HCT116 (cell line): Measurements from ENCODE around the gene SLC4A7. TPM values are rescaled to one million over a fixed set of nuclear protein-coding genes. Genes with fewer than 3 reads are reported as not detected.

Experiments
- ATAC-seq: fragments of 200-7000 bp; cut with Tn5 transposase; 2 replicates; pipeline ENCODE4 v1.9.1; 2020; ENCODE audit warnings: mild to moderate bottlenecking, moderate library complexity
- BruUV-seq: library from RNA; stranded (reverse); fragments of 400-500 nt; replicated peaks from 2 replicates; lab custom pipeline; 2021; lab: Mats Ljungman, UMichigan
- CTCF ChIA-PET: fragments of 300-600 bp; sonication (Branson Sonifier 250); formaldehyde crosslinking; loops from one replicate; lab custom pipeline; 2021; ENCODE audit warnings: antibody characterized with exemption; lab: Charles Lee
- POLR2A ChIA-PET: fragments of 300-600, 350-600 bp; sonication (Branson Sonifier 250); formaldehyde crosslinking; loops from one replicate; lab custom pipeline; 2021; ENCODE audit warnings: antibody characterized with exemption; lab: Charles Lee
- RAD21 ChIA-PET, 2 experiments: fragments of 300-600 bp; sonication (Branson Sonifier 250); formaldehyde crosslinking; loops; one replicate each; lab custom pipeline; 2023; ENCODE audit warnings: low total read pairs in 2 of 2; ENCODE audit not compliant: uncharacterized antibody in 2 of 2, unreplicated experiment in 2 of 2, low non-redundant PET in 1 of 2; lab: Charles Lee
- DNase-seq: peaks from one replicate; pipeline ENCODE4 v3.0.0-alpha.2; 2010; ENCODE audit warnings: low read depth, low spot score
- H2AFZ ChIP-seq: fragments of 200-600 bp; shearing (Covaris generic), sonication (generic); 2 replicates; pipeline ENCODE4 v1.6.1; 2017; ENCODE audit warnings: low read depth, mixed run types, mixed read lengths, antibody characterized with exemption, low read length; ENCODE audit not compliant: poor library complexity, severe bottlenecking
- H3K27ac ChIP-seq: 2 replicates; pipeline ENCODE4 v1.5.1; 2012; ENCODE audit warnings: low read depth, low read length
- H3K27me3 ChIP-seq: fragments of 200-600 bp; sonication (generic); 2 replicates; pipeline ENCODE4 v1.6.1; 2016; ENCODE audit warnings: mixed run types, low read length, mixed read lengths; ENCODE audit not compliant: insufficient read depth
- H3K36me3 ChIP-seq, 2 experiments: fragments of 200-500 bp in 1 of 2; fragments of 200-600 bp in 1 of 2; sonication (Bioruptor generic) in 1 of 2; sonication (generic) in 1 of 2; 2 replicates each; pipeline versions ENCODE4 v1.5.1 to v1.6.1; 2014 to 2016; ENCODE audit warnings: low read length in 2 of 2, inconsistent platforms in 1 of 2, mixed read lengths in 1 of 2, mixed run types in 1 of 2; ENCODE audit not compliant: insufficient read depth in 2 of 2, control insufficient read depth in 1 of 2
- H3K4me1 ChIP-seq, 2 experiments: fragments of 200-600 bp in 1 of 2; sonication (generic) in 1 of 2; 2 replicates each; pipeline versions ENCODE4 v1.5.1 to v1.6.1; 2012 to 2017; ENCODE audit warnings: low read length in 2 of 2, inconsistent platforms in 1 of 2, mild to moderate bottlenecking in 1 of 2, mixed read lengths in 1 of 2, mixed run types in 1 of 2, moderate library complexity in 1 of 2; ENCODE audit not compliant: insufficient read depth in 2 of 2, control insufficient read depth in 1 of 2
- H3K4me2 ChIP-seq: fragments of 200-600 bp; sonication (generic); 2 replicates; pipeline ENCODE4 v1.6.1; 2017; ENCODE audit warnings: mixed run types, low read length, mixed read lengths
- H3K4me3 ChIP-seq, 2 experiments: fragments of 200-600 bp in 1 of 2; sonication (generic) in 1 of 2; replicated peaks in 1 of 2; 2 replicates each; pipeline ENCODE4 v1.5.1; 2011 to 2016; ENCODE audit warnings: low read length in 2 of 2, control low read depth in 1 of 2, low read depth in 1 of 2, mild to moderate bottlenecking in 1 of 2, mixed read lengths in 1 of 2, mixed run types in 1 of 2
- H3K79me2 ChIP-seq: fragments of 200-600 bp; sonication (generic); 2 replicates; pipeline ENCODE4 v1.6.1; 2017; ENCODE audit warnings: mild to moderate bottlenecking, mixed run types, low read length, moderate library complexity, mixed read lengths; ENCODE audit not compliant: insufficient read depth
- H3K9ac ChIP-seq: fragments of 200-600 bp; sonication (generic); 2 replicates; pipeline ENCODE4 v1.6.1; 2016; ENCODE audit warnings: low read length, mixed read lengths
- H3K9me2 ChIP-seq: fragments of 200-600 bp; sonication (generic), shearing (Covaris generic); 2 replicates; pipeline ENCODE4 v1.6.1; 2017; ENCODE audit warnings: mixed run types, mild to moderate bottlenecking, moderate library complexity; ENCODE audit not compliant: insufficient read depth
- H3K9me3 ChIP-seq, 2 experiments: fragments of 200-500 bp in 1 of 2; fragments of 200-600 bp in 1 of 2; sonication (Bioruptor generic) in 1 of 2; sonication (generic) in 1 of 2; 2 replicates each; pipeline ENCODE4 v1.6.1; 2014 to 2017; ENCODE audit warnings: low read length in 2 of 2, mixed read lengths in 2 of 2, inconsistent platforms in 1 of 2, low read depth in 1 of 2, mild to moderate bottlenecking in 1 of 2, mixed run types in 1 of 2, moderate library complexity in 1 of 2; ENCODE audit not compliant: control insufficient read depth in 1 of 2, insufficient read depth in 1 of 2
- H4K20me1 ChIP-seq: fragments of 200-600 bp; sonication (generic), shearing (Covaris generic); 2 replicates; pipeline ENCODE4 v1.6.1; 2017; ENCODE audit warnings: mixed run types, mild to moderate bottlenecking, moderate library complexity; ENCODE audit not compliant: insufficient read depth
- EZH2phosphoT487 ChIP-seq: fragments of 200-600 bp; IDR thresholded peaks from 2 replicates; pipeline ENCODE4 v1.6.1; 2018; ENCODE audit warnings: antibody characterized with exemption, borderline replicate concordance
- ZBTB33 ChIP-seq: IDR thresholded peaks from 2 replicates; pipeline ENCODE4 v1.6.1; 2011; ENCODE audit warnings: mild to moderate bottlenecking, low read length, moderate library complexity; ENCODE audit not compliant: insufficient replicate concordance; ENCODE audit errors: extremely low read depth
- intact Hi-C: fragments of 100-400 bp; cut with micrococcal nuclease; formaldehyde crosslinking; loops from 2 replicates; pipeline ENCODE4 v1.10.0; 2022
- total RNA-seq: library from RNA; stranded (reverse); gene quantifications from one replicate; pipeline ENCODE4 v1.2.1, GENCODE V29; 2021; ENCODE audit not compliant: unreplicated experiment

The SLC4A7 gene
- total RNA-seq, 1 experiment from 2014 or later = 37.6 TPM

GRCh38 chr3:27360113-27361078 is 123.8 kb downstream of the SLC4A7 start:
- TF ChIP-seq EZH2phosphoT487 = no peak
- DNase-seq = no peak
- ChIA-PET POLR2A (no interaction called here), CTCF (no interaction called here), RAD21 (no interaction called here)
- H3K36me3 ChIP-seq = no peaks in the 10 kb centered on the region
- no peaks in the 10 kb centered on the region for H3K27me3 ChIP-seq
- intact Hi-C loops = no loop called here
- no peak overlapping the region for H3K9ac ChIP-seq
- no peak overlapping the region for H3K4me2 ChIP-seq
- H3K4me1 ChIP-seq = peaks cover 7 to 9% of the 10 kb centered on the region in 2 experiments; a peak in 3 of 4 replicates
- no peaks in the 10 kb centered on the region for H3K79me2 ChIP-seq
- no peaks in the 10 kb centered on the region for H4K20me1 ChIP-seq
- H3K9me2 ChIP-seq = no peaks in the 10 kb centered on the region
- no TSS peak for BruUV-seq
- no peak overlapping the region for H3K4me3 ChIP-seq
- H2AFZ ChIP-seq = no peak overlapping the region
- H3K9me3 ChIP-seq = no peaks in the 10 kb centered on the region
- no peak overlapping the region for H3K27ac ChIP-seq
- no peak for ATAC-seq

GRCh38 chr3:27358372-27358771 is 125.8 kb downstream of the SLC4A7 start:
- DNase-seq (no peak), ATAC-seq (no peak)
- Histone ChIP-seq H3K27ac (no peak overlapping the region), H3K9me3 (no peaks in the 10 kb centered on the region), H3K9ac (no peak overlapping the region), H3K79me2 (no peaks in the 10 kb centered on the region), H3K9me2 (no peaks in the 10 kb centered on the region), H2AFZ (peak overlapping the region; percentile 43), H3K4me2 (no peak overlapping the region), H3K4me1 (peaks cover 7 to 9% of the 10 kb centered on the region in 2 experiments; a peak in 3 of 4 replicates), H3K4me3 (no peak overlapping the region), H3K36me3 (no peaks in the 10 kb centered on the region), H3K27me3 (no peaks in the 10 kb centered on the region), H4K20me1 (no peaks in the 10 kb centered on the region)
- ChIA-PET POLR2A (no interaction called here), RAD21 (interaction anchor here in 1 of 2 experiments (1.0 kb wide), 1 partner anchor 96 kb away, joined by 3 read pairs; no protein-coding TSS in a partner anchor), CTCF (interaction anchor here (0.6 to 1.0 kb wide), 10 partner anchors 9 to 323 kb away, joined by 3 to 7 read pairs (median 3); no protein-coding TSS in a partner anchor)
- no TSS peak for BruUV-seq
- intact Hi-C loops = loop anchor here (5.0 kb wide), 1 partner anchor 319 kb away; no protein-coding TSS in a partner anchor
- TF ChIP-seq ZBTB33 = no peak
